GM19238 (cell line): Measurements from ENCODE around the gene TSPAN4.

Experiments used
- DNase-seq: peaks from one replicate; pipeline ENCODE4 v3.0.0; 2011; ENCODE audit warnings: low spot score; ENCODE audit not compliant: insufficient read length

Gene TSPAN4

GRCh38 chr11:804599-804964 is 38.1 kb upstream of the TSPAN4 start:
- DNase-seq, result no peak

- DNase-seq, result no peak
These were observed 34.0 kb upstream of the TSPAN4 start for GRCh38 chr11:808427-809286.

- DNase-seq, result peak; percentile 98
These were observed 33.2 kb upstream of the TSPAN4 start, which contains the start of gene RPLP2 for GRCh38 chr11:809287-810039. Gene RPLP2 (plus strand): TSS chr11:809967. CDS start chr11:810235, 268 bp downstream.

- no peak for DNase-seq
These were observed 32.5 kb upstream of the TSPAN4 start for GRCh38 chr11:810040-810567.

GRCh38 chr11:811446-812245 is 31.0 kb upstream of the TSPAN4 start:
- no peak for DNase-seq

GRCh38 chr11:812390-812789 is 30.3 kb upstream of the TSPAN4 start:
- no peak for DNase-seq

- no peak for DNase-seq
These were observed 29.6 kb upstream of the TSPAN4 start for GRCh38 chr11:813072-813455.

GRCh38 chr11:813456-814096 is 29.1 kb upstream of the TSPAN4 start:
- DNase-seq, result no peak

GRCh38 chr11:815675-816432 is 26.8 kb upstream of the TSPAN4 start:
- DNase-seq, result no peak

- no peak for DNase-seq
These were observed 26.2 kb upstream of the TSPAN4 start for GRCh38 chr11:816433-816779.

- no peak for DNase-seq
These were observed 24.1 kb upstream of the TSPAN4 start, which contains the start of gene PNPLA2 for GRCh38 chr11:818396-819128. Gene PNPLA2 (plus strand): TSS chr11:818914. CDS start chr11:819719, 805 bp downstream.

GRCh38 chr11:819129-819931 is 23.3 kb upstream of the TSPAN4 start:
- peak; percentile 95 for DNase-seq

- DNase-seq, result peak; percentile 96
These were observed 22.6 kb upstream of the TSPAN4 start for GRCh38 chr11:819943-820649.

- no peak for DNase-seq
These were observed 21.8 kb upstream of the TSPAN4 start for GRCh38 chr11:820655-821511.

GRCh38 chr11:821512-822371 is 20.9 kb upstream of the TSPAN4 start:
- DNase-seq, result no peak
